ENCODE data around the gene WDHD1. TPM values are rescaled to one million over a fixed set of nuclear protein-coding genes. Genes with fewer than 3 reads are reported as not detected.
A peak's percentile ranks its signal among the peaks of the same experiment; 100 is the strongest.

Gene WDHD1
- total RNA-seq, 1 donor from 2014 or later: 10.0 TPM

- FAIRE-seq: no peak
- Histone ChIP-seq H3K27me3 (ENCODE audit: control insufficient read depth, insufficient read depth, low read length) (no peaks in the 10 kb centered on the region), H3K4me3 (ENCODE audit: low read depth, low read length) (no peak overlapping the region), H3K36me3 (ENCODE audit: control insufficient read depth, insufficient read depth, low read length) (no peaks in the 10 kb centered on the region)
- DNase-seq (ENCODE audit: low read depth): no peak
- no peak for TF ChIP-seq CTCF (IDR thresholded peaks at IDR 0.05; ENCODE audit: insufficient read depth, low read length, severe bottlenecking)
Measured at GRCh38 chr14:54944737-54945391, 82.0 kb downstream of the WDHD1 start.

GRCh38 chr14:54942913-54943312, 84.0 kb downstream of the WDHD1 start:
- no peak for TF ChIP-seq CTCF (IDR thresholded peaks at IDR 0.05; ENCODE audit: insufficient read depth, low read length, severe bottlenecking)
- Histone ChIP-seq H3K36me3 (ENCODE audit: control insufficient read depth, insufficient read depth, low read length) (no peaks in the 10 kb centered on the region), H3K4me3 (ENCODE audit: low read depth, low read length) (no peak overlapping the region), H3K27me3 (ENCODE audit: control insufficient read depth, insufficient read depth, low read length) (no peaks in the 10 kb centered on the region)
- no peak for FAIRE-seq
- DNase-seq (ENCODE audit: low read depth): no peak

DNA sequence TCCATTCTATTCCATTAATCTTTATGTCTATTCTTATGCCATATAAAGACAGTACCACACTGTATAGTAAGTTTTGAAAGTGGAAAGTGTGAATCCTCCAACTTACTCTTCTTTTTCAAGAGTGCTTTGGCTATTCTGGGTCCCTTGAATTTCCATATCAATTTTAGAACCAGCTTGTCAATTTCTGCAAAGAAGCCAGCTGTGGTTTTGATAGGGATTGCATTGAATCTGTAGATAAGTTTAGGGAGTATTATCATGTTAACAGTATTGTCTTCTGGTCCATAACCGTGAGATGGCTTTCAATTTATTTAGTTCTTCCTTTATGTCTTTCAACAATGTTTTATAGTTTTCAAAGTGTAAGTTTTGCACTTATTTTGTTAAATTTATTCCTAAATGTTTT, 90.1 kb downstream of the WDHD1 start:
- no peak for TF ChIP-seq CTCF (IDR thresholded peaks at IDR 0.05; ENCODE audit: insufficient read depth, low read length, severe bottlenecking)
- Histone ChIP-seq H3K4me3 (ENCODE audit: low read depth, low read length) (no peak overlapping the region), H3K27me3 (ENCODE audit: control insufficient read depth, insufficient read depth, low read length) (no peaks in the 10 kb centered on the region), H3K36me3 (ENCODE audit: control insufficient read depth, insufficient read depth, low read length) (no peaks in the 10 kb centered on the region)
- FAIRE-seq (no peak), DNase-seq (ENCODE audit: low read depth) (no peak)

GRCh38 chr14:54935958-54936357, 90.9 kb downstream of the WDHD1 start:
- no peak overlapping the region for H3K4me3 ChIP-seq (ENCODE audit: low read depth, low read length)
- FAIRE-seq: no peak
- no peak for TF ChIP-seq CTCF (IDR thresholded peaks at IDR 0.05; ENCODE audit: insufficient read depth, low read length, severe bottlenecking)
- no peaks in the 10 kb centered on the region for H3K27me3 ChIP-seq (ENCODE audit: control insufficient read depth, insufficient read depth, low read length)
- no peaks in the 10 kb centered on the region for H3K36me3 ChIP-seq (ENCODE audit: control insufficient read depth, insufficient read depth, low read length)
- DNase-seq (ENCODE audit: low read depth): peak; percentile 83

GRCh38 chr14:54935100-54935499, 91.8 kb downstream of the WDHD1 start:
- Histone ChIP-seq H3K36me3 (ENCODE audit: control insufficient read depth, insufficient read depth, low read length) (no peaks in the 10 kb centered on the region), H3K4me3 (ENCODE audit: low read depth, low read length) (no peak overlapping the region), H3K27me3 (ENCODE audit: control insufficient read depth, insufficient read depth, low read length) (no peaks in the 10 kb centered on the region)
- DNase-seq (ENCODE audit: low read depth): no peak
- FAIRE-seq: no peak
- no peak for TF ChIP-seq CTCF (IDR thresholded peaks at IDR 0.05; ENCODE audit: insufficient read depth, low read length, severe bottlenecking)

DNA sequence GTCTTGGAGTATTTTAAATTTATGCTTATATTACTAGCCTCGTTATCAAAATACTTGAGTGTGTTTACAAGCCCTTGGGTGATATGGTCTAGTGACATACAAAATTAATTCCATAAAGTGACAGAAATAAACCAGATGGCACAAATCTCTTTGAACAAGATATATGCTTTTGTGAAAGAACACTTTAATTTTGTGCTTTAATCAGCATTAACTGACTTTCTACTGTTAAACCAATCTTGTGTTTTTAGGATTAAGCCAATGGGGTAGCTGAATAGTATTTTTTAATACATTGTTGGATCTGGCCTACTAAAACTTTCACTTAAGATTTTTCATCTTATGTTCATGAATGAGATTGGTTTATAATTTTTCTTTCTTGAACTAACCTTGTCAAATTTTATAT, 93.9 kb downstream of the WDHD1 start:
- Histone ChIP-seq H3K4me3 (ENCODE audit: low read depth, low read length) (no peak overlapping the region), H3K36me3 (ENCODE audit: control insufficient read depth, insufficient read depth, low read length) (no peaks in the 10 kb centered on the region), H3K27me3 (ENCODE audit: control insufficient read depth, insufficient read depth, low read length) (no peaks in the 10 kb centered on the region)
- DNase-seq (ENCODE audit: low read depth) (no peak), FAIRE-seq (no peak)
- TF ChIP-seq CTCF (IDR thresholded peaks at IDR 0.05; ENCODE audit: insufficient read depth, low read length, severe bottlenecking): no peak

All from bronchial epithelial cell (primary cell).